Measurements from ENCODE around the gene PLD6. TPM values are rescaled to one million over a fixed set of nuclear protein-coding genes. Genes with fewer than 3 reads are reported as not detected.
A peak's percentile ranks its signal among the peaks of the same experiment; 100 is the strongest.

Gene PLD6
- total RNA-seq, 1 experiment from 2014 or later, result 0.09 TPM

GRCh38 chr17:17151541-17151940 is 54.6 kb downstream of the PLD6 start:
- H2AFZ ChIP-seq (ENCODE audit: low read length), result no peak overlapping the region
- no peak overlapping the region for H2BK20ac ChIP-seq (ENCODE audit: low read depth, low read length, poor library complexity, severe bottlenecking)
- H3K23ac ChIP-seq (ENCODE audit: insufficient read length, low read depth, low read length), result no peak overlapping the region
- no peak overlapping the region for H2BK12ac ChIP-seq (ENCODE audit: insufficient read length, low read depth, low read length)
- H3K79me2 ChIP-seq (ENCODE audit: insufficient read depth, low read length), result no peaks in the 10 kb centered on the region
- no peak for TF ChIP-seq CTCF (conservative IDR thresholded peaks at IDR 0.05)
- H2BK15ac ChIP-seq (ENCODE audit: low read depth, low read length), result no peak overlapping the region
- H4K20me1 ChIP-seq (ENCODE audit: control insufficient read depth, insufficient read depth, insufficient read length), result no peaks in the 10 kb centered on the region
- H3K27ac Mint-ChIP-seq, result peak overlapping the region in 1 of 3 experiments; percentile 70; a peak in 1 of 7 replicates
- H3T11ph ChIP-seq (ENCODE audit: low read length), result no peak overlapping the region
- no peak overlapping the region for H4K8ac ChIP-seq (replicated peaks; ENCODE audit: insufficient read length, low read depth, low read length)
- H3K14ac ChIP-seq (ENCODE audit: insufficient read depth, low read length), result no peak overlapping the region
- H2BK120ac ChIP-seq (ENCODE audit: low read depth, low read length, poor library complexity, severe bottlenecking), result no peak overlapping the region
- H3K4me1 ChIP-seq (ENCODE audit: insufficient read depth, low read length), result no peaks in the 10 kb centered on the region
- no peak overlapping the region for H2AK5ac ChIP-seq (ENCODE audit: insufficient read length, low read length)
- H3K23me2 ChIP-seq (ENCODE audit: insufficient read length, low read depth, low read length, poor library complexity, severe bottlenecking), result no peaks in the 10 kb centered on the region
- H2BK5ac ChIP-seq (ENCODE audit: insufficient read length, low read length), result no peak overlapping the region
- H3K9me3 ChIP-seq (ENCODE audit: control insufficient read depth, low read depth, low read length), result no peaks in the 10 kb centered on the region
- no peak overlapping the region for H3K56ac ChIP-seq (ENCODE audit: insufficient read length, low read depth, low read length)
- DNase-seq, result no peak
- no peak overlapping the region for H4K5ac ChIP-seq (ENCODE audit: insufficient read length, low read depth, low read length)
- no peaks in the 10 kb centered on the region for H3K9me3 Mint-ChIP-seq
- H3K27ac ChIP-seq (ENCODE audit: insufficient read length, low read depth, low read length), result no peak overlapping the region
- no peak overlapping the region for H3K18ac ChIP-seq (ENCODE audit: insufficient read length, low read depth, low read length)
- no peak overlapping the region for H3K4me3 Mint-ChIP-seq
- H3K9ac ChIP-seq (ENCODE audit: extremely low read depth, insufficient read length, low read length), result no peak overlapping the region
- no peak overlapping the region for H4K91ac ChIP-seq (ENCODE audit: insufficient read length, low read depth, low read length)
- H3K27me3 Mint-ChIP-seq (ENCODE audit: low read depth), result no peaks in the 10 kb centered on the region
- H3K79me1 ChIP-seq (ENCODE audit: insufficient read depth, low read depth, low read length, poor library complexity, severe bottlenecking), result no peaks in the 10 kb centered on the region
- WGBS (ENCODE audit: extremely low coverage, insufficient read length, low lambda C conversion rate), result no CpG with 5 or more reads among the region's 3 CpGs
- H3K36me3 Mint-ChIP-seq (ENCODE audit: insufficient read depth in 1 of 3, low read depth in 3 of 3), result peaks cover 28 to 69% (median 62%) of the 10 kb centered on the region in 3 experiments
- no peaks in the 10 kb centered on the region for H3K4me1 Mint-ChIP-seq
- no peaks in the 10 kb centered on the region for H3K27me3 ChIP-seq (ENCODE audit: insufficient read depth, low read length)
- H3K4ac ChIP-seq (ENCODE audit: low read depth, low read length), result no peak overlapping the region
- H3K4me2 ChIP-seq (ENCODE audit: insufficient read depth, insufficient read length, low read length), result no peak overlapping the region

Measured in H9 (cell line).